GM12865 (cell line): ENCODE measurements around the gene GOLGA6A.
A peak's percentile ranks its signal among the peaks of the same experiment; 100 is the strongest.

Source experiments
- DNase-seq: peaks from one replicate; pipeline ENCODE4 v3.0.0; 2010; ENCODE audit warnings: low read depth
- H3K4me3 ChIP-seq: 2 replicates; pipeline ENCODE4 v1.5.1; 2011; ENCODE audit warnings: mild to moderate bottlenecking, low read depth, low read length, control low read depth
- TF ChIP-seq, protein P1 (sequence below): IDR thresholded peaks from 2 replicates; pipeline ENCODE4 v1.5.1; 2011; ENCODE audit warnings: low read length, control low read depth, low read depth, inconsistent platforms; ENCODE audit not compliant: insufficient read depth; ENCODE audit errors: missing control alignments

The GOLGA6A gene

DNA sequence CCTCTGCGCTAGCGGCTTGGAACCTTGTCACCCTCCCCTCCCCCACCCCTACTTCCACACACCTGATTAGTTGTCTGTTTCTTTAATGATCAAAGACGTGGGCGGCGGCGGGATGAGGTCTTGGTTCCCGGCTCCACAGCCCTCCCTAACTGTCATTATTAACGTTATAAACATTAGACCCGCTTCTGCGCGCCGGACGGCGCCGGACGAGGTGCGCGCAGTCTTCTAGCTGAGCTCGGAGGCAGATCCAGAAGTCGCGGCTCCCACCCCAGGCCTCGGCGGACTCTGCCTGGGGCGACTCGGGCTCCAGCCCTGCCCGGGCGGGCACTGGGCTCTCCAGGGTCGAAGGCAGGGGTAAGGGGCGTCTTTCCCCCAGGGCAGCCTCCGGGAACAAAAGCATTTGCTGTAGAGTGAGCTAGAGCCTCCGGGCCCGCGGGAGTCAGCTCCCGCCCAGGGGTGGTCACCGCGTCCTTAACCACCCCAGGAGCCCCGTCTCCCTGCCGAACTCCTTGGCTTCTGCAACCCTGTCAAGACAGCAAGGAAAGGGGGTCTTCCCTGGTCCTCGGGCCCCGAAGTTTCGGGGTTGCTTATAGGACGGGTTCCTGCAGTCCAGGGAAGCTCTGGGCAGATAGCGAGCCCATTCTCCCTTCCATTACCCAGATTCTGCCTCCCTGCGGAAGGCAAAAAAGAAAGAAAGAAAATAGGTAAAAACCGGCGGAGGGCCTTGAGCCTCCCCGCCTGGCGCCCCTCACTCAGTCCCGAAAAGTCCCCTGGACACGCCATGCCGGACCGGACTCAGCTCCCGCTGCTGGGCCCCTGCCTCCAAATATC lies 45.8 kb upstream of the GOLGA6A start:
- DNase-seq, result no peak
- H3K4me3 ChIP-seq, result peak overlapping the region; percentile 10
- TF ChIP-seq, protein P1, sequence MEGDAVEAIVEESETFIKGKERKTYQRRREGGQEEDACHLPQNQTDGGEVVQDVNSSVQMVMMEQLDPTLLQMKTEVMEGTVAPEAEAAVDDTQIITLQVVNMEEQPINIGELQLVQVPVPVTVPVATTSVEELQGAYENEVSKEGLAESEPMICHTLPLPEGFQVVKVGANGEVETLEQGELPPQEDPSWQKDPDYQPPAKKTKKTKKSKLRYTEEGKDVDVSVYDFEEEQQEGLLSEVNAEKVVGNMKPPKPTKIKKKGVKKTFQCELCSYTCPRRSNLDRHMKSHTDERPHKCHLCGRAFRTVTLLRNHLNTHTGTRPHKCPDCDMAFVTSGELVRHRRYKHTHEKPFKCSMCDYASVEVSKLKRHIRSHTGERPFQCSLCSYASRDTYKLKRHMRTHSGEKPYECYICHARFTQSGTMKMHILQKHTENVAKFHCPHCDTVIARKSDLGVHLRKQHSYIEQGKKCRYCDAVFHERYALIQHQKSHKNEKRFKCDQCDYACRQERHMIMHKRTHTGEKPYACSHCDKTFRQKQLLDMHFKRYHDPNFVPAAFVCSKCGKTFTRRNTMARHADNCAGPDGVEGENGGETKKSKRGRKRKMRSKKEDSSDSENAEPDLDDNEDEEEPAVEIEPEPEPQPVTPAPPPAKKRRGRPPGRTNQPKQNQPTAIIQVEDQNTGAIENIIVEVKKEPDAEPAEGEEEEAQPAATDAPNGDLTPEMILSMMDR, result no peak

DNA sequence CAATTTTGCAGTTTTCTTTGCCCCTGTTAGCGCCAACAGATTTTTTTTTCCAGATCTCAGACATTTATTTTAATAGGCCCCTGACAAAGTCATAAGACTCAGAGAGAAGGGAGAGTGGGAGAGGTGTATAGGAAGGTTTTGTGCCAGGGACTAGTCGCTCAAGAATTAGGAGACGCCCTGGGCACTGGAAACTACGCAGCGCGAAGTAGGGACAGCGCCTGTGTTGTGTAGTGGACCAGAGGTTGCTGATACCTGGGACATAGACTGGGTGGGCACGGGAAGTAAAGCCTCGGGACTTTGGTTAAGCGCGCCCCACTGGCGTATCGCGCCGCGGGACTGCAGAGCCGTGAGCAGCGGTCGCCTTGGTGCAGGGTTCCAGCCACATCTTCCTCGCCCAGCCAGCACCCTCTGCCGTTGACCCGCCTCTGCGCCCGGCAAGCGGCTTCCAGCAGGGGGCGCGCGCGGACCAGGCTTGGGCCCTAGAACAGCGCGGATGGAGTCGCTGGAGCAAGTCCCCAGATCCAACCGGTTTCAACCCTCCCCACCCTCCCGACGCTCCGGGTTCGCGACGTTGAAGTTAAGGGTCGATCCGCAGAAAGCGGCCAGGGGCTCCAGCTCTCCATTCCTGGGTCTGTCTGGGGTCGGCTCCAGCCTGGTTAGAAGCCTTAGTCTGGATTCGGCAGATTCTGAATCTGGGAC lies 45.1 kb upstream of the GOLGA6A start:
- peak; percentile 90 for DNase-seq
- TF ChIP-seq, protein P1, result peak; percentile 99
- peak overlapping the region; percentile 10 for H3K4me3 ChIP-seq

DNA sequence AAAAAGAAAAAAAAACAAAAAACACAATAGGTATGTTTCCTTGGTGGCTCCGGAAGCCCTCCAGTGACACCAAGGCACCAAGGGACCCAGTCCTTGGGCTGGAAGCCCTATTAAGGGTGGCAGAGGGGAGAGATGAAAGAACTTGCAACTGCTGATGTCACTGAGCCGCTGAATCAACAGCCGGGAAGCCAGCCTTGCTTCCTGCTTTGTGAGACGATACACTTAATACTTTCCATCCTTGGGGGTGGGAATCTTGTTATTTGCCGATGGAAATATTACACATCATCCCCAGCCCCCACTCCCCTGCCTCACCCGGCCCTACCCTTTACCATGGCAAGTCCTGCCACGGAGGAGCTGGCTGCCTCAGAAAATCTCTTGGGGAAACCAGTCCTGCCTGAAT lies 42.4 kb upstream of the GOLGA6A start:
- TF ChIP-seq, protein P1, result no peak
- no peak overlapping the region for H3K4me3 ChIP-seq
- DNase-seq, result no peak

DNA sequence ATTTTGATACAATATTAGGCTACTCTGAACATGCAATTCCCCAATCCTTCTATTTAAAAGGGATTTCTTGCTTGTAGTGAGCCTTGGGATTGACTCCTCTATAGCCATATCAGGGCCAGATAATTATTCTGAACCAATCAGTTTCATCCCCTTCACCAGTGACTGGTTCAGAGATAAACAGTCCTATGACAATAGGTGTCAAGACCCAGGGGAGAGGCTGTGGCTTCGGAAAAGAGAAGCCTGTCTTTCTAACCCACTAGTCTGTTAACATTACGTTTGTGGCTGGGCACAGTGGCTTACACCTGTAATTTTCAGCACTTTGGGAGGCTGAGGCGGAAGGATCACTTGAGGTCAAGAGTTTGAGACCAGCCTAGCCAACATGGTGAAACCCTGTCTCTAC lies 41.8 kb upstream of the GOLGA6A start:
- DNase-seq, result no peak
- no peak overlapping the region for H3K4me3 ChIP-seq
- TF ChIP-seq, protein P1, result no peak

DNA sequence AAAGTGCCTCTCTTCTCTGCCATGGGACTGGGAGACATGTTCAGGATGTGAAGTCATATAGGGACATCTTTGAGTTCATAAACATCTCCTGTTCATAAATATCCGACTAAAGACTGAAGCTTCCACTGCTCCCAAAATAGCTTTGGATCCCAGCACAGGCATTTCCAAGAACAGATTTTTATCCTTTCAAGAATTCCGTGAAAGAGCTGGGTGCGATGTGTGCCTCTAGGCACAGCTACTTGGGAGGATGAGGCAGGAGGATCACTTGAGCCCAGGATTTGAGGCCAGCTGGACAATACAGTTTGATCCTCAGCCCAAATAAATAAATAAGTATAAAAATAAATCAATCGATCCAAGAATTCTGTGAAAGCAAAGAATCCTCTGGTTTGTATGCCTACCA lies 41.3 kb upstream of the GOLGA6A start:
- no peak overlapping the region for H3K4me3 ChIP-seq
- TF ChIP-seq, protein P1, result no peak
- no peak for DNase-seq

DNA sequence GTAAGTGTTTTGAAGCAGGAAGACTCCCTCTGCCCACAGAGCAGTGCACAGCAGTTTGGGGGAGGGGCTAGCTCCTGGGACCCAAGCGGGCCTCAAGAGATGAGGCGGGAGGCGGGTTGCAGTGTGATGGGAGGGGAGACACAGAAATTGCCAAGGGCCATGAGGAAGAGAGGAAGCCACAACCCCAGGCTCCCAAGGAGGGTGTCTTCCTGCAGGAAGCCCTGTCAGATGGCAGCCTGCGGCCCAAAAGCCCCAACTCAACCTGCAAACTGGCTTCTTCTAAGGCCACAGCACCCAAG lies 40.7 kb upstream of the GOLGA6A start:
- TF ChIP-seq, protein P1, result no peak
- no peak overlapping the region for H3K4me3 ChIP-seq
- no peak for DNase-seq
